Stimulated activated CD4-positive, alpha-beta T cell treated with anti-CD3 and anti-CD28 coated beads, Interleukin-15, amount 100 ng/mL, for 1 hour (primary cell): ENCODE results near the gene ATP5MC2.
"Not testable (repeated sequence)": the region's sequence is repeated elsewhere in the genome, so short reads cannot be mapped to it uniquely, and the experiment has no call there.

Source experiments
- DNase-seq, 2 donors: peaks; one replicate each; pipeline ENCODE4 v3.0.0-alpha.2; 2020; ENCODE audit warnings: low read depth in 1 of 2, low spot score in 1 of 2

The ATP5MC2 gene

DNA sequence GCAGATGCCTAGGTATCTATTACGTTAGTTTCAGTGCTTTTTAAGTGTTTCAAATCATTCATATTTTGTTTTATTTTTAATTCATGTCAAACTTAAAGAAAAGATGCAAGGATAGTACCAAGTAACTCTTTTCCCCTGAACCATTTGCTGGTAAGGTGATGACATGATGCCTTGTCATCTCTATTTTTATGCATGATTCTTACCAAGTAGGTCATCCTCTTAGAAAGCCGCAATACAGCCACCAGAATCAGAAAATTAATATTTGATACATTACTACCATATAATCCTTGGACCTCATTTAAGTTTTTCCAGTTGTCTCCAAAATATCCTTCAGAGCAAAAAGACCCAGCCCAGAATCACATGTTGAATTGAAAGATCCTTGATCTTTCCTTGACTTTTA is 22.3 kb downstream of the ATP5MC2 start:
- no peak for DNase-seq

DNA sequence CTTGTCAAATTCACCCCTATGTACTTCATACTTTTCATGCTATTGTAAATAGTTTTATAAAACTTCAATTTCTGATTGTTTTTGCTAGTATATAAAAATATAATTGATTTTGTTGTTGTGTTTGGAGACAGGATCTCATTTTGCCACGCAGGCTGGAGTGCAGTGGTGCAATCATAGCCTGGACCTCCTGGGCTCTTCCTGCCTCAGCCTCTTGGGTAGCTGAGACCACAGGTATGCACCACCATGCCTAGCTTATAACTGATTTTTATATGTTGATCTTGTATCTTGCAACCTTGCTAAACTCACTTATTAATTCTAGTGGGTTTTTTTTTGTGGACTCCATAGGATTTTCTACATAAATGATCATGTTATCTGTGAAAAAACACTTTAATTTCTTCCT is 23.5 kb downstream of the ATP5MC2 start:
- no peak for DNase-seq

DNA sequence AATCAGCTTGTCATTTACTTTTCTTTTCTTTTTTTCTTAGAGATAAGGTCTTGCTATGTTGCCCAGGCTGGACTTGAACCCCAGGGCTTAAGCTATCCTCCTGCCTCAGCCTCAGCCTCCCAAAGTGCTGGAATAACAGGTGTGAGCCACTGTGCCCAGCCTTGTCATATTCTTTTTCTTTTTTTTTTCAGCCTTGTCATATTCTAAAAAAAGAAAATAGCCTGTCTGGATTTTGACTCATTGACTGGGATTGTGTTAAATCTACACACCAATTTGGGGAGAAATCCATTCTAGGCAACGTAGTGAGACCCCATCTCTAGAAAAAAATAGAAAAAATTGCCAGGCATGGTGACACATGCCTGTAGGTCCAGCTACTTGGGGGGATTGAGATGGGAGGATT is 24.1 kb downstream of the ATP5MC2 start:
- DNase-seq: no peak

DNA sequence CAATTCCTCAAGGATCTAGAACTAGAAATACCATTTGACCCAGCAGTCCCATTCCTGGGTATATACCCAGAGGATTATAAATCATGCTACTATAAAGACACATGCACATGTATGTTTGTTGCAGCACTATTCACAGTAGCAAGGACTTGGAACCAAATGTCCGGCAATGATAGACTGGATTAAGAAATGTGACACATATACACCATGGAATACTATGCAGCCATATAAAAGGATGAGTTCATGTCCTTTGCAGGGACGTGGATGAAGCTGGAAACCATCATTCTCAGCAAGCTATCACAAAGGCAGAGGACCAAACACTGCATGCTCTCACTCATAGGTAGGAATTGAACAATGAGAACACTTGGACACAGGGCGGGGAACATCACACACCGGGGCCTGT is 29.6 kb downstream of the ATP5MC2 start:
- not testable (repeated sequence) for DNase-seq

DNA sequence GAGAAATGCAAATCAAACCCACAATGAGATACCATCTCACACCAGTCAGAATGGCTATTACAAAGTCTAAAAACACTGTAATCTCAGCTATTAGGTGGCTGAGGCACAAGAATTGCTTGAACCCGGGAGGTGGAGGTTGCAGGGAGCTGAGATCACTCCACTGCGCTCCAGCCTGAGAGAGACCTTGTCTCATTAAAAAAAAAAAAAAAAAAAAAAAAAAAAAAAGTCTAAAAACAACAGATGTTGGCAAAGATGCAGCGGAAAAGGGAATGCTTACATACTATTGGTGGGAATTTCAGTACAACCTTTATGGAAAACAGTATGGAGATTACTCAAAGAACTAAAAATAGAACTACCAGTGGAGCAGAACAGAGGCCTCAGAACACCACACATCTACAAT is 30.7 kb downstream of the ATP5MC2 start:
- no peak for DNase-seq

DNA sequence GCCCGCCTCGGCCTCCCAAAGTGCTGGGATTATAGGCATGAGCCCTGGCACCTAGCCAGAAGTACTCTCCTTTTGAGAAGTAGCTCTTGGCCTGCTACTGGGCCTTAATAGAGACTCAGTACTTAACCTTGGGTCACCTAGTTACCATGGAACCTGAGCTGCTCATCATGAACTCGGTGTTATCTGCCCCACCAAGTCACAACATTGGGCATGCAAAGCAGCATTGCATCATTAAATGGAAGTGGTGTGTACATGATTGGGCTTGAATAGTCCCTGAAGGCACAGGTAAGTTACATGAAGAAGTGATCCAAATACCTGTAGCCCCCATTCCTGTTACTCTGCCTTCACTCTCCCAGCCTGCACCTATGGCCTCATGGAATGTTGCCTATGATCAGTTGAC is 31.8 kb downstream of the ATP5MC2 start:
- DNase-seq: no peak

DNA sequence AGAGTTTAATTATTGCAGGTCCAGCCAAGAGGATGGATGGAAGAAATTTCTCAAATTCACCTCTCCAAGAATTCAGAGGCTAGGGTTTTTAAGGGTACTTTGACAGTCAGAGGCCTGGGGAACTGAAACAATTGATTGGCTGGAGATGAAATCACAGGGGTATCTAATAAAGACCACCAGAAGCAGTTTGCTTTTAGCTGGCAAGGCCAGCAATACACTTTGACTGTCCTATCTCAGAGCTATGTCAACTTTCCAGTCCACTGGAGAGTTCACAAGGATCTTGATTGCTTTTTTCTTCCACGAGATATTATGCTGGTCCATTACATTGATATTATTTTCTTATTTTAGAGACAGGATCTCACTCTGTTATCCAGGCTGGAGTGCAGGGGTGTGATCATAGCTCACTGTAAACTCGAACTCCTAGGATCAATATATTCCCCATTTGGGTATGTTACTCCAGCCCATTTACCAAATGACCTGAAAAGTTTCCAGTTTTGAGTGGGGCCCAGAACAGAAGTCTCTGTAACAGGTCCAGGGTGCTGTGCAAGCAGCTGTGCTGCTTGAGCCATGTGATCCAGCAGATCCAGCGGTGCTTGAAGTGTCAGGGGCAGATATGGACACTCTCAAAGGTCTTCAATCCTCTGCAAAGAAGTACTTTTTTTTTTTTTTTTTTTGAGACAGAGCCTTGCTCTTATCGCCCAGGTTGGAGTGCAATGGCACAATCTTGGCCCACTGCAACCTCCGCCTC is 32.5 kb downstream of the ATP5MC2 start:
- DNase-seq: no peak

DNA sequence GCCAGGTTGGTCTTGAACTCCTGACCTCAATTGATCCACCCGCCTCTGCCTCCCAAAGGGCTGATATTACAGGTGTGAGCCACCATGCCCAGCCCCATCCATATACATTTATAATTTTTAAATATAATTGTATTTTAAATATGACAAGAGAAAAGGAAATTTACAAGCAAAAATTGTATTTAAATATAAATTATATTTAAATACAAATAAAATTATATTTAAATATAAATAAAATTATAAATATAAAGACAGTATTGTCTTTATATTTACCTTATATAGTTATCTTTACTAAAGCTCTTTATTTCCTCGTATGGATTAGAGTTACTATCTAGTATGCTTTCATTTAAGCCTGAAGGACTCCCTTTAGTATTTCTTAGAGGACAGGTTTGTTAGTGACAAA is 37.8 kb downstream of the ATP5MC2 start:
- no peak for DNase-seq

DNA sequence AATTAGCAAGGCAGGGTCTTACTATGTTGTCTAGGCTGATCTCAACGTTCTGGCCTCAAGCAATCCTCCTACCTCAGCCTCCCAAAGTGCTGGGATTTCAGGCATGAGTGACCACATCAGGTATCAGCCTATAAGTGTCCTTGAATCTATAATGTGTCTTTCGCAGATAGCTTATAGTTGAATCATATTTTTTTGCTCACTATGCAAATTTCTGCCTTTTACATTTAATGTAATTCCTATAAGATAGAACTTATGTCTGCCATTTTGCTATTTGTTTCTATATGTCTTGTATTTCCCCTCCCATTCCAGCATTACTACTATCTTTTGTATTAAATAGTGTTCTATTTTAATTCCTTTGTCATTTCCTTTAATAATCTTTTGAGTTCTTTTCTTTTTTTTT is 39.2 kb downstream of the ATP5MC2 start:
- no peak for DNase-seq

DNA sequence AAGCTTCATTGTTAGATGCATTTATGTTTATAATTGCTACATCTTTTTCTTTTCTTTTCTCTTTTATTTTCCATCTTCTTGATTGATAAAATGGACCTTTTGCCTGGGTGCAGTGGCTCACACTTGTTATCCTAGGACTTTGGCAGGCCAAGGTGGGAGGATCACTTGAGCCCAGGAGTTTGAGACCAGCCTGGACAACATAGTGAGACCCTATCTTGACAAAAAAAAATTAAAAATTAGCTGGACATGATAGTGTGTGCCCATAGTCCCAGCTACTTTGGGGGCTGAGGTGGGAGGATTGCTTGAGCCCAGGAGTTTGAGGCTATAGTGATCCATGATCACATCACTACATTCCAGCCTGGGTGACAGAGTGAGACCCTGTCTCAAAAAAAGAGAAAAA is 40.2 kb downstream of the ATP5MC2 start:
- DNase-seq: not testable (repeated sequence)

DNA sequence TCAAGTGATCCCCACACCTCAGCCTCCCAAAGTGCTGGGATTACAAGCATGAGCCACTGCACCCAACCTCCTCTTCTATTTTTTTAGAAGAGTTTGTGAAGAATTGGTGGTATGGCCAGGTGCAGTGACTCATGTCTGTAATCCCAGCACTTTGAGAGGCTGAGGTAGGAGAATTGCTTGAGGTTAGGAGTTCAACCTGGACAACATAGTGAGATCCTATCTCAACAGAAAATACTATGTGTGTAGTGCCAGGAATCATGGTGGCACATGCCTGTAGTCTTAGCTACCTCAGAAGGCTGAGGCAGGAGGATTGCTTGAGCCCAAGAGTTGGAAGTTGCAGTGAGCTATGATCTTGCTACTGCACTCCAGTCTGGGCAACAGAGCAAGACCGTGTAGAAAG is 44.2 kb downstream of the ATP5MC2 start:
- no peak for DNase-seq

DNA sequence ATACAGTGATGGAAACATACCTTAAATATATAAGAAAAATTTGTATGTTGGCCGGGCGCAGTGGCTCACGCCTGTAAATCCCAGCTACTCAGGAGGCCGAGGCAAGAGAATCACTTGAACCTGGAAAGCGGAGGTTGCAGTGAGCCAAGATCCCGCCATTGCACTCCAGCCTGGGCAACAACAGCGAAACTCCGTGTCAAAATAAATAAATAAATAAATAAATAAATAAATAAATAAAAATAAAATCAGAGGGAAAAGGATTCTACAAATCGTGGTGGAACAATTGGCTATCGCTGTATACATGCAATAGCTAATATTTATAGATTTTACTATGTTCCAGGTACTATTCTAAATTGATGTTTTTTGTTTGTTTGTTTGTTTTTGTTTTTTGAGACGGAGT is 48.0 kb downstream of the ATP5MC2 start:
- DNase-seq: no peak

DNA sequence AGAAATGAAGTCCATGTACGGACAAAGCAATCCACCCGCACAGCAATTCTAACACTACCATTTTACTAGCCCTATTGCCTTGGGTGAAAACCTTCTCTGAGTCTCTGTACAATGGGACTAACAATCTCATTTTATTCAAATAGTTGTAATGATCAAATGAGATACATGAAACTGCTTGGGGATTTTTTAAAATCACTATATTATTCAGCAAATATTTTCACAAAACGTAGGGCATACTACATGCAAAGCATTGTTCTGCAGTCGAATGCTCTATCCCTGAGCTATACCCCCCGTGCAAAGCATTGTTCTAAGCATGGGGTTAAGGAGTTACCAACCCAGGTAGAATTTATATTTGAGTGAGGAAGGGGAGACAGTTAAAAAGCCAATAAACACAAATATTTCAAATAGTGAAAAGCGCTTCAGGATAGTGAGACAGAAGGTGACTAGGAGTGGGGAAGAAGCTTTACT is 49.1 kb downstream of the ATP5MC2 start:
- DNase-seq: no peak

DNA sequence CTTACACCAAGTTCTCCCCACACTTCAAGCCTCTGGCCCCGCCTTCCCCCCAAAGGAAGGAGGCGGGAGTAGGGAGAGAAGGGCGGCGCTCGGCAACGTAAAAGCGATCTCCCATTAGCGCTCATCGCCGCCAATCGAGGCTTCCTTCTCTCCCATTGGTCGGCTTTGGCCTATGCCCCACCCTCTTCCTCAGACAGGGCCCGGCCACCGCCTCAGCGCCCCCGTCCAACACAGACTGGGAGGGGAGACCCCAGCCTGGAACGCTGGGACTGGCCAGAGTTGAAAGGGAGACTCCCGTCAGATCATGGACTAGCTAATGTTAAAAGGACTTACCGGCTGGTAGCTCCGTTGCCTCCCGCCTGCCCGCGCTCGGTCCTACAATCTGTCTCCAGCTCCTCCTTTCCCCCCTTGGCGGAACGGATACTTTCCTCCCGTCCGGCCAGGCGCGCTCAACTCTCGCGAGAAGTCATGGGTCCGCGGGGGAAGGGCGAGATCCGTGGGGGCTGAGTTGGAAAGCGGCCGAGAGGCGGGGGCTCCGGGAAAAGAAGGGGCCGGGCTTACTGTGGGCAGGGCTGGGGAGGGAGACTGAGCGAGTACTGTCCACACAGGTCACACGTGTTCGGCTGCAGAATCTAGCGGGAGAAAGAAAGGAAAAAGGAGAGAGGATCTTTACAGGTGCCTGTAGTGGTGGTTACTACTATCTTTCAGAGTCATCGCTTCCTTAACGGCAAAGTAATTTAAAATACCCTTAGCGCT is 49.8 kb downstream of the ATP5MC2 start, which contains the start of gene ATF7:
ATF7 (minus strand) TSS at position 437 of the 756 bp plus-strand sequence. CDS start 25,382 bp downstream, outside the sequence.
- peak; percentile 97 to 98 for DNase-seq

DNA sequence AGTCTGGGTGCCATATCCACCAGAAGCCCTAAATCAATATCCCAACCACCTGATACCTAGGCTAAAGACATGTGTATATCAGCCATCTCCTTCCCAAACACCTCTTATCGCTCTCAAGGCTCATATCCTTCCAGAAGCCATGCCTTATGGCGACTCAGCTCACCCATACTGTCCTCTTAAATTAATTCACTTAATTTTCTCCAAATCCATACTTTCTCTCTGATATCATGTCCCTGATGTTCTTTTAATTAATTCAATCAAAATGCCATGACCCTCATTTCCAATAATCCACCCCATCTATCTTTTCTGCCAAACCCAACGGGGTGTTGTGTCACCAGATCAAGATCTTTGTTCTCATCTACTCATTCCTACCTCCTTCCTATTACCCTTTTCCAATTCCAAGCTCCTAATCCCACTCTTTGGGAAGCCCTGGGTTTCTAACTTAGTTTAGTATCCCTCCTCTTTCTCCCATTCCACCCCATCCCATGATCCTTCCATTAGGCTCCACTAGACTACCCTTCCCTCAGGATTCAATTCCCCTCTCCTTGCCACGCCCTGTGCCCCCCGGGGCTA is 50.4 kb downstream of the ATP5MC2 start:
- no peak for DNase-seq

DNA sequence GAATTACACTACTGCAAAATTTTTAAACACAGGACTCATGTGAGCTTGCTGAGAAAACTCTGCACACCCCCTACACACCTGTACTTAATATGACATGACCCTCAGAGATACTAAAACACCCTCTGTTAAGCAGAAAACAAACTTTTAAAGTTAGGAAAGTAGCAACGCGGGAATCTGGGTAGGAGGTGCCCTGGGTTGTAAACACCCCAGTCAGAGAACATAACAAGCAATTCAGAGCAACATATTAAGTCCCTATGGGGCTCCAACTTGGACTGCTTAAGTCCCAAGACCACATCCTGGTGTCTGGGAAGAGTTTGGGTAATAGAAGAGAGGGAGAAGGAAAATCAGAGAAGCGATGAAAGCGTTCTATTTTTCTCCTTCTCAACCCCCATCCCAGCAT is 50.9 kb downstream of the ATP5MC2 start:
- DNase-seq: no peak

DNA sequence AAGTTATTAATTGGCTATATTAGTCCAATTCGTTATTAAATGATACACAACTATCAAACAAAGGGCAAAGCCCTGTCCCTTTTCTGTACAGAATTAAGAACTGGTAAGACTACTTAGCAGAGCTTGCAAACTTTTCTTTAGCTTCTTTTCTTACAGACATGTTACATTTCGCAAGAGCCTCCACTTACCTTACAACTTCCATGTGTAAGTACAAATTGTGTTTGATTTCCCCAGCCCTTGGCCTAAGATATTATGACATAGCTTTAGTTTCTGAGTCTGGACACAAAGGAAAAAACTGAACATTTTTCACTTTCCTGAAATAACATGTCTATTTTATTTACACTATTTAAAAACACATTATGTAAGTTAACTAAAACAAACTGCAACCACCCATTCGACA is 51.4 kb downstream of the ATP5MC2 start:
- no peak for DNase-seq

DNA sequence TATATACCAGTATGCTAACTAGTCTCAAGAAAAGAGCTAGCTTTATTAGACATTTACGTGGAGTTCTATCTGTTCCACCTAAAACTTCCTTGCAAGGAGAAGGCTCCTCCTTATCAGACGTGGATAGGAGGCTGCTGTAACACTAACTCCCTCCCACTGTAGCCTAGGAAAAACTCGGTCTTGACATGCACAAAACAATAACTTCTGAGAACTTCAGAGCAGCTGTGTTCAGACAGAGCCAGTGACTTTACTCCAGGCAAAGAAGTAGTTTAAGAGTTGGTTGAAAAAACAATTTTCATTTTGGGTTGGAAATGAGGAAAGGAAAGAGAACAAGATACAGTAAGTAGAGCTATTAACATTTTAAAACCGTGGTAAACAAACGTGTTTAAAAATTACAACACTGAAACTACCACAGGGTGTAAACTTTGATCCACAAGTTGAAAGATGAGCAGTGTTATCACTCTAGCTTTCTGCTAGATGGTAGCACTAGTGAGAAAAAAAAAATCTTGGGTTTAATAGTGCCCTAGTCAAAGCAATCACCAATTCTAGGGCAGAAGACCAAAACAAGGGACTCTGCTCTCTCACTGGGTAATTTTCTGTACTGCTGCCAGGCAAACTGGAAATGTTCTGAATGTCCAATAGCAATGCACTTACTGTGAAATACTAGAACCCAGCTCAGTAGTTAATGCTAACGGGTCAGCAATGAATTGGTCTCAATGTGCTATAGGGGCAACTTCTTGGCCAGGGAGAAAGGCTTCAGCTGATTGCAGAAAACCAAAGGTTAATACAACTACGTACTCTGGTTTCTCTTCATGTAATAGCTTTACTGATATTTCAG is 52.1 kb downstream of the ATP5MC2 start:
- no peak for DNase-seq

DNA sequence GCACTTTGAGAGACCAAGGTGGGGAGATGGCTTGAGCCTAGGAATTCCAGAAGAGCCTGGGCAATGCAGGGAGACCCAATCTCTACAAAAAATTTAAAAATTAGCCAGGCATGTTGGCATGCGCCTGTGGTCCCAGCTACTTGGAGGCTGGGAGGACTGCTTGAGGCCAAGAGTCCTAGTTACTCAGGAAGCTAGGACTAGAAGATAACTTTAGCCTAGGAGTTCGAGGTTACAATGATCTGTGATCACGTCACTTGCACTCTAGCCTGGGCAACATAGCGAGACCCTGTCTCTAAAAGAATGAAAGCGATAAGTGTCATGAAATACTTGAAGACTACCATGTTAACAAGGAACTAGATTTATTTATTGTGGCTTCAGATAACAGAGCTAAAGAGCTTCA is 53.2 kb downstream of the ATP5MC2 start:
- no peak for DNase-seq

DNA sequence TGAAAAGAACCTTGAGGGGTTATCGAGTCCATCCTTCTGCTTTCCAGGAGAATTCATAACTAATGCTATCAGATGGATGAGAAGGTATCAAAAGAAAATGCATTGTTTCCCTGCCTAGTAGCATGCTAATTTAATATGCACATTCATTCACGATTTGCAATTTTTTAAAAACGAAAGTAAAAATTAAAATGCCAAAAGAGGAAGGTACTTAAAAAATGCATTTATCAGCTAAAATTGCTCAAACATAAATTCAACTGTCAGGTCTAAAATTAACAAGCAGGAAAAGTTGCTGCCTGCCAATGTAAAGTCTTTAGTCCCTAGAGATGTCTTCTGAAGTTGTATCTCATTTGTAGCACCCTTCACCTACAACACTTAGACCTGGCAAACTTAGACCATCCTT is 57.6 kb downstream of the ATP5MC2 start:
- DNase-seq: no peak

DNA sequence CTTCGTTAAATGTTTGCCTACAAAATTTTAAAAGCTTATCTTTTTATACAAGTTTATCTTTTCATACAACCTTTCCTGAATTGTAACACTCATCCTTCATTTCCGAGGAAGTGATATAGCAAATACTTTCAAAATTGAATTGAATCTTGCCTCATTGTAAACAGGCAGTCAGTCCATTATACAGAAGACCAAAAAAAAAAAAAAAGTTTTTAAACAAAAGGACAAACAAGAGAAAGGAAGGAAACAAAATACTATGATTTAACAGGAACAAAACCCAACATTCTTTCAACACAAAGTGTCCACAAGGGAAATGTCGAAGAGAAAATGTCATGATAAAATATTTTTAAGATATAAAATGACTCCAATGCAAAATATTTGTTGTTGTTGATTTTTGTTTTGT is 58.2 kb downstream of the ATP5MC2 start:
- no peak for DNase-seq
